Loucy (cell line): Measurements from ENCODE around the gene TNNC2.

ENCODE experiments used
- H2AFZ ChIP-seq: fragments of 200-600 bp; sonication (generic); 2 replicates; pipeline ENCODE4 v1.6.0; 2016; ENCODE audit warnings: antibody characterized with exemption, mild to moderate bottlenecking, low read length, moderate library complexity
- H3F3A ChIP-seq: fragments of 200-600 bp; 2 replicates; pipeline ENCODE4 v1.6.0; 2016; ENCODE audit warnings: antibody characterized with exemption, low read depth, mild to moderate bottlenecking
- H3K27me3 ChIP-seq: fragments of 200-600 bp; sonication (generic); 2 replicates; pipeline ENCODE4 v1.6.1; 2014; ENCODE audit warnings: low read length, mild to moderate bottlenecking; ENCODE audit not compliant: insufficient read depth, poor library complexity, severe bottlenecking
- H3K36me3 ChIP-seq: fragments of 200-600 bp; sonication (generic); 2 replicates; pipeline ENCODE4 v1.6.1; 2016; ENCODE audit warnings: low read length; ENCODE audit not compliant: insufficient read depth
- H3K4me1 ChIP-seq: fragments of 200-600 bp; sonication (generic); 2 replicates; pipeline ENCODE4 v1.5.1; 2014; ENCODE audit warnings: low read length, mild to moderate bottlenecking; ENCODE audit not compliant: insufficient read depth, poor library complexity, severe bottlenecking
- H3K4me2 ChIP-seq: fragments of 200-600 bp; sonication (generic); 2 replicates; pipeline ENCODE4 v1.6.0; 2014; ENCODE audit warnings: antibody characterized with exemption, low read length, low read depth, mild to moderate bottlenecking; ENCODE audit not compliant: poor library complexity, severe bottlenecking
- H3K4me3 ChIP-seq: fragments of 200-600 bp; sonication (generic); 2 replicates; pipeline ENCODE4 v1.5.1; 2014; ENCODE audit warnings: low read length, mild to moderate bottlenecking, mixed read lengths; ENCODE audit not compliant: poor library complexity, severe bottlenecking
- H3K79me2 ChIP-seq: fragments of 200-600 bp; sonication (generic); 2 replicates; pipeline ENCODE4 v1.6.1; 2014; ENCODE audit warnings: low read length; ENCODE audit not compliant: insufficient read depth
- H3K9ac ChIP-seq: fragments of 200-600 bp; sonication (generic); 2 replicates; pipeline ENCODE4 v1.6.0; 2014; ENCODE audit warnings: mild to moderate bottlenecking, low read depth, low read length, moderate library complexity; ENCODE audit not compliant: poor library complexity, severe bottlenecking
- H3K9me2 ChIP-seq: fragments of 200-600 bp; sonication (generic); replicated peaks from 2 replicates; pipeline ENCODE4 v1.6.1; 2016; ENCODE audit warnings: low read depth, low read length, mixed read lengths
- H3K9me3 ChIP-seq: fragments of 200-600 bp; sonication (generic); 2 replicates; pipeline ENCODE4 v1.6.1; 2014; ENCODE audit warnings: mild to moderate bottlenecking, antibody characterized with exemption, low read length, low read depth; ENCODE audit not compliant: insufficient read depth
- H4K20me1 ChIP-seq: fragments of 200-600 bp; sonication (generic); 2 replicates; pipeline ENCODE4 v1.6.0; 2014; ENCODE audit warnings: antibody characterized with exemption, low read length, mild to moderate bottlenecking; ENCODE audit not compliant: insufficient read depth, poor library complexity, severe bottlenecking
- CTCF ChIP-seq: fragments of 200-600 bp; sonication (generic); conservative IDR thresholded peaks from 2 replicates; pipeline ENCODE4 v1.5.1; 2014; ENCODE audit warnings: mild to moderate bottlenecking, antibody characterized with exemption, low read length
- EZH2phosphoT487 ChIP-seq: fragments of 200-600 bp; IDR thresholded peaks from 2 replicates; pipeline ENCODE4 v1.6.1; 2018; ENCODE audit warnings: antibody characterized with exemption, mild to moderate bottlenecking, moderate library complexity, borderline replicate concordance

The TNNC2 gene

GRCh38 chr20:45843506-45843905, 16.4 kb upstream of the TNNC2 start:
- H3K4me3 ChIP-seq, result no peak overlapping the region
- H3K4me1 ChIP-seq, result no peaks in the 10 kb centered on the region
- H3K27me3 ChIP-seq, result no peaks in the 10 kb centered on the region
- H3K4me2 ChIP-seq, result no peak overlapping the region
- no peaks in the 10 kb centered on the region for H3K79me2 ChIP-seq
- no peak for TF ChIP-seq CTCF
- TF ChIP-seq EZH2phosphoT487, result no peak
- H3K36me3 ChIP-seq, result peaks cover 13% of the 10 kb centered on the region; the same call in 1 of the 2 replicates
- H3K9me3 ChIP-seq, result no peaks in the 10 kb centered on the region
- no peaks in the 10 kb centered on the region for H3F3A ChIP-seq
- no peaks in the 10 kb centered on the region for H4K20me1 ChIP-seq
- no peaks in the 10 kb centered on the region for H3K9me2 ChIP-seq
- no peak overlapping the region for H2AFZ ChIP-seq
- no peak overlapping the region for H3K9ac ChIP-seq

- no peaks in the 10 kb centered on the region for H3K9me2 ChIP-seq
- H3K36me3 ChIP-seq, result peaks cover 13% of the 10 kb centered on the region; the same call in 1 of the 2 replicates
- no peaks in the 10 kb centered on the region for H4K20me1 ChIP-seq
- H3F3A ChIP-seq, result no peaks in the 10 kb centered on the region
- H2AFZ ChIP-seq, result no peak overlapping the region
- H3K27me3 ChIP-seq, result no peaks in the 10 kb centered on the region
- H3K4me3 ChIP-seq, result no peak overlapping the region
- no peaks in the 10 kb centered on the region for H3K4me1 ChIP-seq
- no peaks in the 10 kb centered on the region for H3K79me2 ChIP-seq
- H3K4me2 ChIP-seq, result no peak overlapping the region
- no peak for TF ChIP-seq EZH2phosphoT487
- no peak for TF ChIP-seq CTCF
- H3K9me3 ChIP-seq, result no peaks in the 10 kb centered on the region
- H3K9ac ChIP-seq, result no peak overlapping the region
Observed at GRCh38 chr20:45842169-45842812, 15.2 kb upstream of the TNNC2 start.

- no peaks in the 10 kb centered on the region for H4K20me1 ChIP-seq
- no peak overlapping the region for H2AFZ ChIP-seq
- H3K79me2 ChIP-seq, result no peaks in the 10 kb centered on the region
- no peak overlapping the region for H3K4me2 ChIP-seq
- H3K4me1 ChIP-seq, result no peaks in the 10 kb centered on the region
- H3K4me3 ChIP-seq, result no peak overlapping the region
- H3F3A ChIP-seq, result no peaks in the 10 kb centered on the region
- H3K27me3 ChIP-seq, result no peaks in the 10 kb centered on the region
- TF ChIP-seq EZH2phosphoT487 (no peak), CTCF (no peak)
- no peaks in the 10 kb centered on the region for H3K9me2 ChIP-seq
- H3K36me3 ChIP-seq, result peaks cover 13% of the 10 kb centered on the region; the same call in 1 of the 2 replicates
- no peak overlapping the region for H3K9ac ChIP-seq
- H3K9me3 ChIP-seq, result no peaks in the 10 kb centered on the region
Observed at GRCh38 chr20:45841407-45842129, 14.5 kb upstream of the TNNC2 start.
